HG02588 (cell line): Measurements from ENCODE around the gene KIAA0232.
"Not testable (repeated sequence)": the region's sequence is repeated elsewhere in the genome, so short reads cannot be mapped to it uniquely, and the experiment has no call there.

Experiments
- ATAC-seq: cut with Tn5 transposase; IDR thresholded peaks from one replicate; pipeline ENCODE4 v1.9.1; 2021; ENCODE audit warnings: mild to moderate bottlenecking, moderate library complexity; ENCODE audit not compliant: unreplicated experiment

The KIAA0232 gene

GRCh38 chr4:6806924-6807626 lies 24.5 kb downstream of the KIAA0232 start:
- ATAC-seq: no peak

GRCh38 chr4:6808259-6808658 lies 25.7 kb downstream of the KIAA0232 start:
- no peak for ATAC-seq

DNA sequence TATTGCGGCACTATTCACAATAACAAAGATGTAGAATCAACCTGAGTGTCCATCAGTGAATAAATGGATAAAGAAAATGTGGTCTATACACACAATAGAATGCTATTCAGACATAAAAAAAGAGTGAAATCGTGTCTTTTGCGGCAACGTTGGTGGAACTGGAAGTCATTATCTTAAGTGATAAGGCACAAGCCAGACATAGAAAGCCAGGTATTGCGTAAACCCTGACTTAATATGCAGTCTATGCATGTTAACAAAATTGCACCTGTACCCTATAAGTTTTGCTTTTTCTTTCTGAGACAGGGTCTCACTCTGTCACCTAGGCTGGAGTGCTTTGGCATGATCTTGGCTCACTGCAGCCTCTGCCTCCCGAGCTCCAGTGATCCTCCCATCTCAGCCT lies 28.6 kb downstream of the KIAA0232 start:
- ATAC-seq: no peak

- ATAC-seq: no peak
Observed at GRCh38 chr4:6812766-6813165, 30.2 kb downstream of the KIAA0232 start.

GRCh38 chr4:6813725-6814124 lies 31.2 kb downstream of the KIAA0232 start:
- no peak for ATAC-seq

DNA sequence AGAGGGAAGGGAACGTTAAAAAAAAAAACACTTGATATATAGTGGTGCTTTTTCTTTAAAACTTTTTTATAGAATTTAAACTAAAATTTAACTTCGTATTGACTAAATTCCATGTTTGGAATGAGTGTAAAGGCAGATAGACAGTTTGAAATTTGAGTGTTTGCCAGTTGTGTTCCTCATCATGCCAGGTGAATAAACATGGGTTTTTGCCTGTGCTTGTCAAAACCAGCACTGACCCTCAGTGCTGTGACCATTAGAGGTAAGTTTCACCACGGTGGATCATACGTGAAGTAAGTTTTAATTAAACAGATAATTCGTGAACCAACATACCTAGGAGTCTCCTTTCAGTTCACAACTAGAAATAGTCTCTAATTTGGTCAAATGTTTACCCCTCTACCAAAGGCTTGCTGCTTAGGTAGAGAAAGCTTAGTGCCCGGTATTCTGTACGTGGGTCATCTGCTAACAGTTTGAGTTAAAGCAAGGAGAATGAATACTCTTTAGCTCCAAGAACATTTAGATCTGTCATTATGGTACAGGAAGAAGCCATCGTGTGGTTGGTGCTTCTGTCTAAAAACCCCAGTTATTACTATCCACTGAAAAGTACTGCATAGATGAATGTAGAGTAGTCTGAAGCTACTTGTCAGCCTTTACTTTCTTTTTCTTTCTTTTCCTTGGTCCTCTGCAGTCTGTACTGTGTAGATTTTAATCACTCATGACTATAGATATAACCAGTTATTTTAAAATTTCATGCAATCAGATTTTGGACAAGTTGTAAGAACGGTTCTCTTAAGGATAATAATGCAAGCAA lies 32.7 kb downstream of the KIAA0232 start:
- no peak for ATAC-seq

DNA sequence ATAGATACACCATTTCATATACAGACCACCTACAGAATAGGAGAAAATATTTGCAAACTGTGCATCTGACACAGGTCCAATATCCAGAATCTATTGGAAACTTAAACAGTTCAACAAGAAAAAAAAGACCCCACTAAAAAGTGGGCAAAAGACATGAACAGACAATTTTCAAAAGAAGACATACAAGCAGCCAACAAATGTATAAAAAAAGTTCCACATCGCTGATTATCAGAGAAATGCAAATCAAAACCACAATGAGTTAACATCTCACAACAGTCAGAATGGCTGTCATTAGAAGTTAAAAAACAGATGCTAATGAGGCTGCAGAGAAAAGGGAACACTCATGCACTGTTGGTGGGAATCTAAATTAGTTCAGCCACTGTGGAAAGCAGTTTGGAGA lies 36.8 kb downstream of the KIAA0232 start:
- ATAC-seq: no peak

GRCh38 chr4:6820695-6821094 lies 38.2 kb downstream of the KIAA0232 start:
- no peak for ATAC-seq

GRCh38 chr4:6824071-6824470 lies 41.5 kb downstream of the KIAA0232 start:
- ATAC-seq: no peak

- no peak for ATAC-seq
Observed at GRCh38 chr4:6824772-6825402, 42.4 kb downstream of the KIAA0232 start.

GRCh38 chr4:6825403-6825802 lies 42.9 kb downstream of the KIAA0232 start:
- no peak for ATAC-seq

DNA sequence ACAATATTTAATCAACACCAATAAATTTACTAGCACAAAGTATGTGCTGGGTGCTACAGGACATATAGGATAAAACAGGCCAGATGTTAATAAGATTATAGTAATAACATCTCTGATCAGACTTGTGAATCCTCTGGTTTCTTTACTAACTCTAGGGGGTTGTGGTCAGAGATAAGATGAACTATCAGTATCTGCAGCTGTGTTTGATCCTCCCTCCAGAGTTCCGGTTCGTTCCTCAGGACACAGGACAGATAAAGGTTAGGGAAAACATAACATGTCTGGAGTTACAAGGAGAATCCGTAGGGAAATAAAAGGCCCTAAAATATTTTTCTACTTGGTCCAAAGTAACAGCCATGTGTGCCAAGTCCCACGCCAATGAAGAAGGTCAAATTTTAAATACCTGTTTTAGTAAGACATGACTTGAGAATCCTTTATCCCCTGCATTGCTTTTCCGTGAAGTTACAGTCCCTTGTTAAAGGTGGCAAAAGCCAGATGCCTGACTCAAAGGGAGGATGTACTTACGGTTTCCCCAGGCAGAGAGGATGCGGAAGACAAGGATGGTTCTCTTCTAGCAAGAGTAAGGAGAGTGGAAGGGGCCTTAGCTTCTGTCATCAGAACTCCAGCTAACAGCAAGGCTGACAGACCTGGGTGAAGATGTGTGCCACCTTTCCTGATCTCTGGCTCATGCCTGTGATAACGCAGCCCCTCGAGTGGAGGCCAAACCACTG lies 44.4 kb downstream of the KIAA0232 start:
- ATAC-seq: no peak

DNA sequence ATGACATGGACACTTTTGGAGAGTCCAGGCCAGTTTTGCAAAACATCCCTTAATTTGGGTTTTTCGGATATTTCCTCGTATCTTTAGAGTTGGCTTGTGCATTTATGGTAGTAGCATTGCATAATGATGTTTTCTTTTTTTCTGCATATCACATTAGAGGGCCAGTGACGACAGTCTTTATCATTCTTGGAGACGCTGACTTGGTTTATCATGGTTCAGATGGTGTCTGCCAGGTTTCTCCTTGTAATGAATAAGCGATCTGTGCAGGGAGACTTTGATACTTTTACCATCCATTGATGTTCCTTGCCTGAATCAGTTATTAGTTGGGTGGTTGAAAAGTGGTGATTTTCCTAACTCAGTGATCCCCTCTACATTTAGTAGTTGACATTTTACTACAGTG lies 46.6 kb downstream of the KIAA0232 start:
- no peak for ATAC-seq

DNA sequence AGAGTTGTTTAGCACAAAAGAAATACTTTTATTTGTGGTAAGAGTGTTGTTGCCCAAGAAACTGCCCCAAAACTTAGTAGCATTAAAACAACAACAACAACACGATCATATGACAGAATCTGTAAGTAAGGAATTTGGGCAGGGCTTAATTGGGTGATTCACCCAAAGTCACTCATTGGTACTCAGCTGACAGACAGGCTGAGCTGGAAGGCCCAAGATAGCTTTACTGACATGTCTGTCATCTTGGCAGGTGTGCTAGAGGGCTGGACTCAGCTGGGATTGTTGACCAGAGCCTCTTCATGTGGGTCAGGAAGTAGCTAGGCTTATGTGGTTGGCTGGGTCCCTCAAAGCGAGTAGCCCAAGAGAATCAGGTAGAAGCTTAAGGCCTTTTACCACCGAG lies 52.3 kb downstream of the KIAA0232 start:
- ATAC-seq: no peak

DNA sequence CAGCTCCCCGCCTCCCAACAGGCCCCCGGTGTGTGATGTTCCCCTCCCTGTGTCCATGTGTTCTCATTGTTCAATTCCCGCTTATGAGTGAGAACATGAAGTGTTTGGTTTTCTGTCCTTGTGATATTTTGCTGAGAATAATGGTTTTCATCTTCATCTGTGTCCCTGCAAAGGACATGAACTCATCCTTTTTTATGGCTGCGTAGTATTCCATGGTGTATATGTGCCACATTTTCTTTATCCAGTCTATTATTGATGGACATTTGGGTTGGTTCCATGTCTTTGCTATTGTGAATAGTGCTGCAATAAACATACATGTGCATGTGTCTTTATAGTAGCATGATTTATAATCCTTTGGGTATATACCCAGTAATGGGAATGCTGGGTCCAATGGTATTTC lies 53.1 kb downstream of the KIAA0232 start:
- ATAC-seq: not testable (repeated sequence)

- ATAC-seq: not testable (repeated sequence)
Observed at GRCh38 chr4:6837106-6837505, 54.6 kb downstream of the KIAA0232 start.

DNA sequence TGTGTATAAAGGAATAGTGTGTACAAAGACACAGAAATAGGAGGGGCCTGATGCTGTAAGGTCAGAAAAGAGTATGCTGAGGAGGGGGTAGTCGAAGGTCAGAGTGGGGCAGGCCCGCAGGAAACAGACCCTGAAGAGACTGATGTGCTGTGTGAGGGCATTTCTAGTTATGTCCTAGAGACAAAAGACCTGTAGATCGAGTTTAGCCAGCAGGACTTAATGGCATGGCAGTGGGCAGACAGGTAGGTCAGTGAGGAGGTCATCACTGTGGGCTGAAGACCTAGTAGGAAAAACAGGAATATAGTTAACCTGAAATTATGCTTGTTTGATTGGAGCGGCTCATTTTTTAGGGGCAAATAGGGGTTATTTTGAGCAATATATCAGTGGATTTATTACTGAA lies 57.1 kb downstream of the KIAA0232 start:
- ATAC-seq: no peak

DNA sequence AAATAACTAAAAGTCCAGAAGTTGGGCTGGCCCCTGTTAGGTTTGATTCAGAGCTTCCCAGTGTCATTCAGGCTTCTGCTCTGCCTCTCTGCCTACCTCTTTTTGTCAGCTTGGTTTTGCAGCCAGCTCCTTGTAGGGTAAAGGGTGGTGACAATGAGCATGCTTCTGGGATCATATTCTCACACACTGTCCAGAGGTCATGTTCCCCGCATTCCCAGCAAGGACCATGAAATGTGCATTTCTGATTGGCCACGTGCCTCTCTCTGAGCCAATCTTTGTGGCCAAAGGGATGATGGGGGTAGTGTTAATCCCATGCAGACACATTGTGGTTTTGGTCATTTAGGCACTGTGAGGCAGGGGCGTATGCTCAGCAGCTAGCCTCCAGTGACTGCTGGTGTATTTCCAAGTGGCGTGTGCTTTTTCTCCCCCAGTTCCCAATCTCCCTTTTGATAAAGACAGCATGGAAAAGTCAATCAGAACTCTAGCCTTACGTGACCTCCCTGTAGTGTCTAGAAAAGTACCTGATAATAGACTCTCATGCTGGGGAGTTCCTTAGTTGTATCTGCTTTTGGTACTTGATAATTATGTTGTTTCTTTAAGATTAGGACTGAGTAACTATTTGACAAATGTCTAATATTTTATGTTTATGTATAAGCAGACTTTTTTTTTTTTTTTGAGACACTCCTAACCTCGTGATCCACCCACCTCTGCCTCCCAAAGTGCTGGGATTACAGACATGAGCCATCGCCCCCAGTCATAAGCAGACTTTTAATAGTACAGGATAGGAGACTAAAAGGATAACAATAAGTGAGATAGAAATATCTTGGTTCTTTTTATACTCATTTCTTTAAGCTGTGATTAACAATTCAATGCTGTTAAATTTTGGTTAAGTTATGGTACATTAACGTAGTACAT lies 57.8 kb downstream of the KIAA0232 start:
- no peak for ATAC-seq

DNA sequence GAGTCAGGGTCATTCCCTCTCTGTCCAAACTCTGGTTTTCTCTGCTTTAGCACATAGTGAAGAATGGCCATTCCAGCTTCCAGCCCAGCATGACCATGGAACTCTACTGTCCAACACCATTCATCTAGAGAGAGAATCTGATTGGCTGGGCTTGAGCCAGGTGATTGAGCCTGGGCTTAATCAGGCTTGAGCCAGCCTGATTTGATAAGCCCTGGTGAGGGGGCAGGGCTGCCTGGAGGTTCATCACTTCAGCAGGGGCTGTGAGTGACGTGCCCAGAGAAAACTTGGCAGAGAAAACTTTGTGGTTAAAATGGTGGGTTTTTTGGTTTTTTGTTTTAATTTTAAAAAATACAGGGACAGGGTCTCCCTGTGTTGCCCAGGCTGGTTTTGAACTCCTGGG lies 62.5 kb downstream of the KIAA0232 start:
- ATAC-seq: no peak

DNA sequence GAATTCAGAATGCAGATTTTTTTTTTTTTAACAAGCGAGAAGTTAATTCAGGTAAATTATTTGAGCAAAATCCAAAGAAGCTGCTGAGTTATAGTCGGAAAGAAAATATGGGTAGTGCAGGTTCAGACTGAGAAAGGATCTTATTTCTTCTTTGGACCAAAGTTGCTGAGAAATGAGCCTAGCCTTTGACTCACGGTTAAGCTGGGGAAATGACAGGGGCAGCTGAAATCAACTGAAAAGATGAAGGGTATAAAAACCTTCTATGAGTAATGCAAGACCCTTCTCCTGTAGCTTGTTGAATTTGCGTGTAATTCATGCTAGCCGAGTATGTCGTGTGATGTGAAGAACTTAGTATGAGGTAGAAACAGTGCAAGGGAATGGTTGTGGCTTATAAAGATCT lies 63.0 kb downstream of the KIAA0232 start:
- ATAC-seq: no peak
